AG04449 (cell line): Measurements from ENCODE around the gene PMM2.

Experiments
- CTCF ChIA-PET: fragments of 350-600 bp; formaldehyde crosslinking; extraction: SDS; loops from one replicate; lab custom pipeline; 2021; ENCODE audit warnings: antibody characterized with exemption; lab: Yijun Ruan, JAX
- POLR2A ChIA-PET: fragments of 400-600, 350-600 bp; formaldehyde crosslinking; extraction: SDS; loops from one replicate; lab custom pipeline; 2020; ENCODE audit warnings: antibody characterized with exemption, inconsistent platforms; lab: Yijun Ruan, JAX
- DNase-seq: peaks from one replicate; pipeline ENCODE4 v3.0.0-alpha.2; 2010; ENCODE audit warnings: low read depth, low spot score
- H3K4me3 ChIP-seq: 2 replicates; pipeline ENCODE4 v1.5.1; 2011; ENCODE audit warnings: low read depth, mild to moderate bottlenecking, control low read depth, low read length
- CTCF ChIP-seq: IDR thresholded peaks from one replicate; pipeline ENCODE4 v1.5.1; 2011; ENCODE audit warnings: mild to moderate bottlenecking, moderate library complexity, low read length, control low read depth, inconsistent platforms; ENCODE audit not compliant: insufficient read depth; ENCODE audit errors: missing control alignments

PMM2 gene

GRCh38 chr16:8764525-8765250 lies 33.0 kb upstream of the PMM2 start:
- ChIA-PET CTCF (interaction anchor here (1.1 kb wide), 1 partner anchor 27 kb away, joined by 4 read pairs; no protein-coding TSS in a partner anchor), POLR2A (no interaction called here)
- no peak overlapping the region for H3K4me3 ChIP-seq
- no peak for DNase-seq
- no peak for TF ChIP-seq CTCF

GRCh38 chr16:8767176-8767575 lies 30.5 kb upstream of the PMM2 start:
- TF ChIP-seq CTCF = no peak
- CTCF ChIA-PET = no interaction called here
- no peak for DNase-seq
- POLR2A ChIA-PET = interaction anchor here (0.5 kb wide), 1 partner anchor 138 kb away, joined by 3 read pairs; no protein-coding TSS in a partner anchor
- H3K4me3 ChIP-seq = no peak overlapping the region

- CTCF ChIA-PET = no interaction called here
- TF ChIP-seq CTCF = no peak
- no peak for DNase-seq
- POLR2A ChIA-PET = no interaction called here
- no peak overlapping the region for H3K4me3 ChIP-seq
These were observed 29.4 kb upstream of the PMM2 start for GRCh38 chr16:8768283-8768682.

GRCh38 chr16:8768692-8769091 lies 28.9 kb upstream of the PMM2 start:
- no peak overlapping the region for H3K4me3 ChIP-seq
- ChIA-PET POLR2A (no interaction called here), CTCF (no interaction called here)
- TF ChIP-seq CTCF = no peak
- no peak for DNase-seq

- ChIA-PET CTCF (no interaction called here), POLR2A (no interaction called here)
- no peak overlapping the region for H3K4me3 ChIP-seq
- no peak for DNase-seq
- no peak for TF ChIP-seq CTCF
These were observed 24.1 kb upstream of the PMM2 start for GRCh38 chr16:8773537-8773936.

- POLR2A ChIA-PET = no interaction called here
- no peak for DNase-seq
- CTCF ChIA-PET = interaction anchor here (1.0 kb wide), 1 partner anchor 9 kb away, joined by 4 read pairs; no protein-coding TSS in a partner anchor
- TF ChIP-seq CTCF = no peak
- no peak overlapping the region for H3K4me3 ChIP-seq
These were observed 23.4 kb upstream of the PMM2 start for GRCh38 chr16:8774208-8774607.
